ENCODE data around the gene MTCH1. TPM values are rescaled to one million over a fixed set of nuclear protein-coding genes. Genes with fewer than 3 reads are reported as not detected.

Gene MTCH1
- polyA plus RNA-seq, 10 donors = 93.3 to 132 (median 112) TPM

GRCh38 chr6:36928547-36928918, 57.5 kb downstream of the MTCH1 start:
- peak in 2 of 3 donors; percentile 49 to 65 for DNase-seq

DNA sequence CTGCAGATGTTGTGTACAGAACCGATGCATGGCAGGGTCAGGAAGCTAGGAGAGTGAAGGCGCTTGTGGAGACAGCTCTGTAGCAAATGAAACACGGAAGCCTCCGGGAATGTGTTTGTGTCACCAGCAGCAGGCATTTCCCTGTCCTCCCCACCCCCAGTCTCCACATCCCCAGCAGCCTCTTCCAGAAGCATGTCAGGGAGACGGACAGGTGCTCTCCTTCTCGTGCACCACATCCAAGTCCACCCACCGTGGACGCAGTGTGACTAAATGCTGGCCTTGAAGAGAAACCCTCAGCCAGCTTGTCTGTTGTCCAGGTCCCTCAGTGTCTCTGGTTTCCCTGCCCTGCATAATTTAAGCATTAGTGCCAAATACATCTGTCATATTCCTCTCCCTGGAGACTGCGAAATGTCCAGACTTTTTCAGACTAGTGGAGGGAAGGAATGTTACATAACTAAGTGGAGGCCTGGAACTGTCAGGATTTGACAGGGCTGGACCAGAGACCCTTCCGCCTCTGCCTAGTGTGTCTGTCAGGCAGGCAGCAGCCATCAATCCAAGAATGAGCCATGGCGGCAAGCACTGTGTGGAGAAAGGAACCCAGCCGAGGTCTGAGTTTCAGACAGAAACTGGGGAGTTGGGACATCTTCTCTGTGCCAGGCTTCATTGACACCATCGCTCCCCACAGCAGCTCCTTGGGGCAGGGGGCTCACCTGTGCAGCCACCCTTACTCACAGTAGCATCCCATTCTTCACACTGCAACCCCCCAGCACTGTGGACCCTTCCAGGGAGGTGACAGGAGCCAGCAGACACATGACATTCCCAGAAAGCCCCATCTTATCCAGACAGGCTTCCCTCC, 58.1 kb downstream of the MTCH1 start:
- DNase-seq = peak in 2 of 3 donors; percentile 45 to 78

DNA sequence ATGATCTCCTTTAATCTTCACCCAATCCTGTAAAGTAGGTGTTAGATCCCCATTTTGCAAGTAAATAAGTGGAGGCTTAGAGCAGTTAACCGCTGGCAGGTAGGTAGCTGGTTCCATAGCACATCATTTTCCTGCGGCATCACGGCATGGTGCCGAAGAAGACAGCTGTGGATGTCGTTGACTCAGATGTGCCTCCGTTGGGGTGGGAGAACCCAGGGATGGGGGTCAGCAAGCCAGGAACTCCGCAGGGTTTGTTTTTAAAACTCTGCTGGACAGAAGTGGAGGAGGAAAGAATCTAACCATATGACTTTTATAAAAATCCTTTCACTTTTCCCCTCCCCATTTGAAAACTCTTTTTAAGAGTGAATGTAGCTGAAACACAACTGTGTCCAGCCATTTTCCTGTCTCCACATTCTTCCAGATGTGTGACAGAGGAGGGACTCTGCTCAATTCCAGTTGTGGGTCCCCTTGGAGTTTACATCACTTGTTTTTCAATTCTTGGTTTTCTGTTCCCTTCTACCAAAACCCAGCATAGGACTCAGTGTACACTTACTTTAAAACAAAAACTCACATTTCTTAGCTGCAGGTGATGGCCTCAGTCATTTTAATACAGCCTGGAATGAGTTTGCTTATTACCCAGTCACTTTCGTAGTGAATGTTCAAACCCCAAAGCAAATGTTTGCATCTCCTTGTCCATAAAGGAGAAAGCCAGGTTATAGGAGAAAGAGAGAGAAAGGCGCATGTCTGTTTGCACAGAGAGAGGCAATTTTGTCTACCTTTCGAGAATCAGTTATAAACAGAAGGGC, 59.1 kb downstream of the MTCH1 start:
- DNase-seq = peak in 1 of 3 donors; percentile 62

- no peak for DNase-seq
Measured at GRCh38 chr6:36925809-36926208, 60.2 kb downstream of the MTCH1 start.

- no peak for DNase-seq
Measured at GRCh38 chr6:36924778-36925374, 61.1 kb downstream of the MTCH1 start.

GRCh38 chr6:36924131-36924530, 61.9 kb downstream of the MTCH1 start:
- DNase-seq = peak in 1 of 3 donors; percentile 35

DNA sequence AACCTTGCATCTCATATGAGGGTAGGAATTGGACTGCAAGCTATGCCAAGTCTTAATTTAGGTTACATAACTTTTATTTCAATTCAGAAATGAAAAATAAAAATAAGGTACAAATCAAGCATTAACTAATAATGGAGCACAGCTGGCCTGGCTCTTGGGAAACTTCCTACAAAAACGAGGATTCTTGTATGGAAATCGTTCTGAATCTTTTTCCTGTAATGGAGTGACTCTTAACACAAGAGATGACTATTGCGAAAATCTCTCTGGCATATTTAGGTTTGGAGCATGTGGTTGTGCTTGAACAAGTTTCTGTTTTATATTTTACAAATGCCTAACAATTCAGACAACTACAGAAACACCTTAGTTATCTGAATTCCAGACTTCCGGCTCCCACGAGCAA, 65.5 kb downstream of the MTCH1 start:
- no peak for DNase-seq

- DNase-seq = no peak
Measured at GRCh38 chr6:36920049-36920448, 65.9 kb downstream of the MTCH1 start.

Other genes starting within 250 kb of the MTCH1 start
- gene CPNE5, start 146.8 kb downstream of the MTCH1 start, polyA plus RNA-seq (ENCODE audit: insufficient read length in 10 of 10) = 10 to 100 TPM in 8 of 10 donors, 1 to 10 TPM in 2; 4.5 to 20.4 (median 11.7) TPM
- gene PPIL1, start 111.4 kb downstream of the MTCH1 start, polyA plus RNA-seq (ENCODE audit: insufficient read length in 10 of 10) = 10 to 100 TPM; 31.7 to 42.8 (median 35.3) TPM
- 10 to 100 TPM; 29.5 to 40.8 (median 34.7) TPM for gene C6orf89, start 100.2 kb downstream of the MTCH1 start, polyA plus RNA-seq (ENCODE audit: insufficient read length in 10 of 10)
- 10 to 100 TPM in 9 of 10 donors, 1 to 10 TPM in 1; 7.0 to 78.0 (median 27.0) TPM for gene PI16, start 31.5 kb downstream of the MTCH1 start, polyA plus RNA-seq (ENCODE audit: insufficient read length in 10 of 10)
- 1 to 10 TPM; 2.0 to 6.3 (median 3.4) TPM for gene FGD2, start 19.5 kb upstream of the MTCH1 start, polyA plus RNA-seq (ENCODE audit: insufficient read length in 10 of 10)
- gene PIM1, start 184.0 kb upstream of the MTCH1 start, polyA plus RNA-seq (ENCODE audit: insufficient read length in 10 of 10) = 10 to 100 TPM; 18.5 to 45.4 (median 27.7) TPM